SK-N-MC (cell line): ENCODE results near the gene COL6A2.

ENCODE experiments used
- EZH2 ChIP-seq: fragments of 200-600 bp; sonication (generic); IDR thresholded peaks from one replicate; pipeline ENCODE4 v1.6.1; 2017; ENCODE audit warnings: antibody characterized with exemption
- POLR2AphosphoS5 ChIP-seq: IDR thresholded peaks from 2 replicates; pipeline ENCODE4 v1.6.1; 2012; ENCODE audit warnings: mild to moderate bottlenecking, low read depth, low read length, borderline replicate concordance

DNA sequence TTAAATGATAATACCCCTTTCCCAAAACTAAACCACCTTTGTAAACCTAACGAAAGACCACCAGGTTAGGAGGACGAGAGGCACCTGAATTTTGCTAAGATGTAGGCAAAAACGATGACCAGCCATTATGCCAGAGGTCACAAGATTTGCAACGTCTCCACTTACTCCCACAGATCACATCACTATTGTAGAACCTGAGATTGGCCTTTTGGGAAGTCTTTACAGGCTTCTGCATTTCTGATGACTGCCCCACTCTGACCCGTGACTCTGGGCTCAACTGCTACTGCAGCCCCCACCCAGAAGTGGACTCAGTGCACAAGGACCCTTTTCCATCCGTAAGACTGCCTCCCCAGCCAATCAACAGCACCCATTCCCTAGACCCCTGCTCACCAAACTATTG is 36.4 kb upstream of the COL6A2 start:
- no peak for TF ChIP-seq EZH2
- no peak for TF ChIP-seq POLR2AphosphoS5
